Transverse colon (tissue), 4 donors: Measurements from ENCODE around the gene KLHDC3. TPM values are rescaled to one million over a fixed set of nuclear protein-coding genes. Genes with fewer than 3 reads are reported as not detected.
A peak's percentile ranks its signal among the peaks of the same experiment; 100 is the strongest.

ENCODE experiments used
- DNase-seq: peaks from one replicate; pipeline ENCODE4 v3.0.0-alpha.2; 2019
- H3K27ac ChIP-seq, 4 donors: fragments of 200-600 bp; sonication (generic); 2 replicates each; pipeline ENCODE4 v1.5.1; 2016 to 2018; ENCODE audit warnings: inconsistent platforms in 4 of 4
- H3K27me3 ChIP-seq: fragments of 200-600 bp; sonication (generic); 2 replicates; pipeline ENCODE4 v1.5.1; 2017; ENCODE audit warnings: inconsistent platforms
- H3K36me3 ChIP-seq, 4 donors: fragments of 200-600 bp; sonication (generic); 2 replicates each; pipeline ENCODE4 v1.5.1; 2017 to 2019; ENCODE audit warnings: inconsistent platforms in 4 of 4
- H3K4me1 ChIP-seq, 4 donors: fragments of 200-600 bp; sonication (generic); 2 replicates each; pipeline ENCODE4 v1.5.1; 2017 to 2020; ENCODE audit warnings: inconsistent platforms in 4 of 4
- H3K4me3 ChIP-seq, 4 donors: fragments of 200-600 bp; sonication (generic); 1 replicate in 1 of 4; 2 replicates in 3 of 4; pipeline versions ENCODE4 v1.5.1 to v1.6.1; 2017 to 2019; ENCODE audit warnings: inconsistent platforms in 4 of 4
- H3K9me3 ChIP-seq, 2 donors: fragments of 200-600 bp; sonication (generic); 2 replicates each; pipeline ENCODE4 v1.5.1; 2017 to 2019; ENCODE audit warnings: inconsistent platforms in 2 of 2
- CTCF ChIP-seq, 5 experiments: fragments of 200-600 bp in 3 of 5; fragments of 450-650 bp in 2 of 5; sonication (generic) in 3 of 5; IDR thresholded peaks; 1 replicate in 2 of 5; 2 replicates in 3 of 5; pipeline ENCODE4 v1.5.1; 2016 to 2017; ENCODE audit warnings: antibody characterized with exemption in 5 of 5, inconsistent platforms in 3 of 5, mild to moderate bottlenecking in 2 of 5, moderate library complexity in 1 of 5
- EP300 ChIP-seq: sonication (generic); formaldehyde crosslinking; IDR thresholded peaks from one replicate; pipeline ENCODE4 v1.6.1; 2017; ENCODE audit warnings: antibody characterized with exemption, low read depth
- POLR2A ChIP-seq: fragments of 450-650 bp; IDR thresholded peaks from one replicate; pipeline ENCODE4 v1.6.1; 2016; ENCODE audit warnings: antibody characterized with exemption, mild to moderate bottlenecking, moderate library complexity
- POLR2AphosphoS5 ChIP-seq, 3 donors: sonication (generic); formaldehyde crosslinking; IDR thresholded peaks; one replicate each; pipeline ENCODE4 v1.6.1; 2016; ENCODE audit warnings: antibody characterized with exemption in 3 of 3
- WGBS, 2 donors: methylation state at CpG; one replicate each; pipeline ENCODE4 v1.1.5; 2018; ENCODE audit warnings: low coverage in 1 of 2; 5-methylcytosine and 5-hydroxymethylcytosine counted together
- in situ Hi-C, 4 donors: fragments of 200-750 bp; cut with MboI; loops; one replicate each; pipeline versions ENCODE4 v1.15.0 to v1.15.1; 2017; ENCODE audit warnings: low sequenced_read_pairs in 3 of 4, low pct_ligation_motif_present in 1 of 4, low pct_unique_long_range_greater_than_20kb in 1 of 4
- intact Hi-C: fragments of 100-400 bp; cut with DNase I; formaldehyde crosslinking; loops from one replicate; pipeline ENCODE4 v1.15.1; 2023; ENCODE audit warnings: low total_unique reads
- total RNA-seq, 4 donors: library from RNA; depleted of rRNA; stranded (reverse); fragments of >200 nt; gene quantifications; one replicate each; pipeline ENCODE4 v1.1.0, GENCODE V29; 2016

Gene KLHDC3
- total RNA-seq, 4 donors from 2014 or later = 54.6 to 67.3 (median 63.2) TPM

GRCh38 chr6:42973926-42974325 is 40.1 kb upstream of the KLHDC3 start:
- Histone ChIP-seq H3K27ac (no peak overlapping the region), H3K4me3 (no peak overlapping the region), H3K9me3 (no peaks in the 10 kb centered on the region), H3K36me3 (no peaks in the 10 kb centered on the region), H3K27me3 (no peaks in the 10 kb centered on the region), H3K4me1 (peaks cover 0 to 20% (median 16%) of the 10 kb centered on the region in 4 donors)
- intact Hi-C loops = no loop called here
- WGBS, 2 donors = 98 to 100% methylated on average over 1 to 3 of the region's 3 CpGs
- TF ChIP-seq CTCF (IDR thresholded peaks at IDR 0.05) = no peak
- no peak for TF ChIP-seq POLR2A
- TF ChIP-seq EP300 = no peak
- no peak for TF ChIP-seq POLR2AphosphoS5 (IDR thresholded peaks at IDR 0.05)
- no peak for DNase-seq
- in situ Hi-C loops = no loop called here

GRCh38 chr6:42974919-42975505 is 39.0 kb upstream of the KLHDC3 start:
- H3K9me3 ChIP-seq = no peaks in the 10 kb centered on the region
- no peak for TF ChIP-seq CTCF (IDR thresholded peaks at IDR 0.05)
- TF ChIP-seq EP300 = no peak
- TF ChIP-seq POLR2AphosphoS5 (IDR thresholded peaks at IDR 0.05) = no peak
- no peak overlapping the region for H3K27ac ChIP-seq
- no peak for DNase-seq
- H3K4me1 ChIP-seq = peaks cover 7 to 27% (median 22%) of the 10 kb centered on the region in 4 donors
- intact Hi-C loops = no loop called here
- no peaks in the 10 kb centered on the region for H3K27me3 ChIP-seq
- 94 to 100% methylated on average over 1 to 5 of the region's 5 CpGs for WGBS, 2 donors
- in situ Hi-C loops = no loop called here
- H3K4me3 ChIP-seq = no peak overlapping the region
- no peaks in the 10 kb centered on the region for H3K36me3 ChIP-seq

GRCh38 chr6:42978487-42978838 is 35.6 kb upstream of the KLHDC3 start:
- Histone ChIP-seq H3K4me3 (peak overlapping the region; percentile 53 to 99 (median 89)), H3K4me1 (peaks cover 10 to 33% (median 21%) of the 10 kb centered on the region in 4 donors), H3K27ac (peak overlapping the region; percentile 95 to 99 (median 96)), H3K36me3 (no peaks in the 10 kb centered on the region), H3K27me3 (no peaks in the 10 kb centered on the region), H3K9me3 (no peaks in the 10 kb centered on the region)
- intact Hi-C loops (no loop called here), in situ Hi-C loops (no loop called here)
- TF ChIP-seq EP300 = no peak
- WGBS, 2 donors = 0% methylated on average over 6 of the region's 28 CpGs; no CpG with 5 or more reads in 1 of the 2 donors
- peak; percentile 51 for DNase-seq

GRCh38 chr6:42978839-42979522 is 35.1 kb upstream of the KLHDC3 start, which contains the start of gene PEX6:
TSS of gene PEX6 (minus strand) at chr6:42979181. CDS start at chr6:42979150, 31 bp downstream.
- DNase-seq = peak; percentile 92
- in situ Hi-C loops = no loop called here
- Histone ChIP-seq H3K27ac (peak within 1 kb of the TSS; percentile 95 to 99 (median 96)), H3K4me1 (peaks cover 15 to 38% (median 23%) of the 10 kb centered on the region in 4 donors), H3K36me3 (no peaks in the 10 kb centered on the region), H3K27me3 (no peaks in the 10 kb centered on the region), H3K9me3 (no peaks in the 10 kb centered on the region), H3K4me3 (peak within 1 kb of the TSS; percentile 53 to 99 (median 89))
- TF ChIP-seq EP300 (no peak), CTCF (IDR thresholded peaks at IDR 0.05) (no peak), POLR2AphosphoS5 (IDR thresholded peaks at IDR 0.05) (peak; percentile 62 to 96 (median 85)), POLR2A (peak; percentile 76)
- WGBS, 2 donors = 0% methylated on average over 4 to 41 of the region's 59 CpGs
- intact Hi-C loops = no loop called here
